Measurements from ENCODE around the gene CNTN4.

DNA sequence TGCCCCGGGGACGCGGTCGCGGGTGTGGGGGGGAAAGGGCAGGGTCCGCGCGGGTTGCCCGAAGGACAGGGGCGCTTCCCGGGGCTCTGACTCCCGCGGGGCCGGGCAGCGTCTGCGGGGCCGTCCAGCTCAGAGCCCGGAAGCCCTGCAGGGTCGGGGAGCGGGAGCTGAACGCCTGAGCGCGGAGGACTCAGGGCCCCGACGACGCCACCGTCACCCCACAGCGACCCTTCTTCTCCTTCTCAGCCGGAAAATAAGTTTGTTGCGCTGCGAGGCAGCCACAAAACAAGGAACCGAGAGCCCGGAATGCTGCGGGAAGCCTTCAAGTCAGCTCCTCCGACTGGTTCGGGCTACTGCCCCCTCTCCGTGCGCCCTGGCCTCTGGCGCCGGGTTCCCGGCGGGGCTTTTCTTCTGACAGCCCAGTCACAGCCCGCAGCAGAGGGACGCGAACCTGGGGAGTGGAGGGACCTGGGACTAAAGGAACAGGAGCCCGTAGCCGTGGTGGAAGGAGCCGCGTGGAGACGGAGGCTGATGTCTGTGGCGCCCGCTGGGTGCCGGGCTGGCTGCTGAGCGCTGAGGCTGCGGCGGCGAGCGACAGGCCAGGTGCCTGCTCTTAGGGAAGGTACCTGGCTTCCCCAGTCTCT lies 484 bp downstream of the CNTN4 start:
- TF ChIP-seq, protein P1, sequence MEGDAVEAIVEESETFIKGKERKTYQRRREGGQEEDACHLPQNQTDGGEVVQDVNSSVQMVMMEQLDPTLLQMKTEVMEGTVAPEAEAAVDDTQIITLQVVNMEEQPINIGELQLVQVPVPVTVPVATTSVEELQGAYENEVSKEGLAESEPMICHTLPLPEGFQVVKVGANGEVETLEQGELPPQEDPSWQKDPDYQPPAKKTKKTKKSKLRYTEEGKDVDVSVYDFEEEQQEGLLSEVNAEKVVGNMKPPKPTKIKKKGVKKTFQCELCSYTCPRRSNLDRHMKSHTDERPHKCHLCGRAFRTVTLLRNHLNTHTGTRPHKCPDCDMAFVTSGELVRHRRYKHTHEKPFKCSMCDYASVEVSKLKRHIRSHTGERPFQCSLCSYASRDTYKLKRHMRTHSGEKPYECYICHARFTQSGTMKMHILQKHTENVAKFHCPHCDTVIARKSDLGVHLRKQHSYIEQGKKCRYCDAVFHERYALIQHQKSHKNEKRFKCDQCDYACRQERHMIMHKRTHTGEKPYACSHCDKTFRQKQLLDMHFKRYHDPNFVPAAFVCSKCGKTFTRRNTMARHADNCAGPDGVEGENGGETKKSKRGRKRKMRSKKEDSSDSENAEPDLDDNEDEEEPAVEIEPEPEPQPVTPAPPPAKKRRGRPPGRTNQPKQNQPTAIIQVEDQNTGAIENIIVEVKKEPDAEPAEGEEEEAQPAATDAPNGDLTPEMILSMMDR (IDR thresholded peaks at IDR 0.05), result no peak
- no peak for TF ChIP-seq POLR2A (IDR thresholded peaks at IDR 0.05)
